PC-3 (cell line): ENCODE measurements around the gene ZNF30.

Experiments used
- EZH2 ChIP-seq: fragments of 300-600 bp; sonication (generic); IDR thresholded peaks from one replicate; pipeline ENCODE4 v1.6.1; 2017; ENCODE audit warnings: antibody characterized with exemption, mild to moderate bottlenecking, low read length; ENCODE audit not compliant: unreplicated experiment
- TF ChIP-seq, protein P1 (sequence below): fragments of 300-600 bp; sonication (generic); conservative IDR thresholded peaks from 2 replicates; pipeline ENCODE4 v1.5.1; 2017; ENCODE audit warnings: antibody characterized with exemption, low read depth, mild to moderate bottlenecking, low read length

DNA sequence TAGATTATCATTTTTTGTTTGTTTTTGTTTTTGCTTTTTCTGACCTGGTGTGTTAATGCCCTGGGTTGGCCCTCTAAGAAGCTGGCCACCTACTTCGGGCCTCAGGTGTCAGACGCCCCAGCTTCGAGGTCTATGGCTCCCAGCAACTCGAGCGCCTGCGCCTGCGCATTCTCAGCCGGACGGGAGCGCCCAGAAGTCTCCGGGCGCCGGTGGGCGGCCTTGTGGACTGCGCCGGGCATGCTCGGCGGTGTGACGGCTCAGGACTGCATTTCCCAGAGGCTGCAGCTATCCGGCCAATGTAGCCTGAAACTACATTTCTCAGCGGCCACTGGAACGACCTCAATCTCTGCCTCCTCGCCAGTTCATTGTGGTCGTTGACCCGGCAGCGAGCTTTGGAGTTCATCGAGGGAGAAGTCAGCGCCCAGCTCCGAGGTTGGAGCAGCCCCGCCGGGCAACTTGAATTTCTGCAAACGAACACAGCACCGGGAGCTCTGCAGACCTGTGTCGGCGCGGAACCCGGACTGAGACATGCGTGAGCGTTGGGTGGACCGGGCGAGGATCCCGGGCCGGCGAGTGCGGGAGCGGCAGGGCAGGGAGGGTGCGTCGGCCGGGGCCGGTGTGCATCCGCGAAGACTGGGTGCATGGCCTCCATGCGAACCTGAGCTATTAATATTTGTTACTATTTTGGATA is at the start of gene ZNF30:
- TF ChIP-seq, protein P1, sequence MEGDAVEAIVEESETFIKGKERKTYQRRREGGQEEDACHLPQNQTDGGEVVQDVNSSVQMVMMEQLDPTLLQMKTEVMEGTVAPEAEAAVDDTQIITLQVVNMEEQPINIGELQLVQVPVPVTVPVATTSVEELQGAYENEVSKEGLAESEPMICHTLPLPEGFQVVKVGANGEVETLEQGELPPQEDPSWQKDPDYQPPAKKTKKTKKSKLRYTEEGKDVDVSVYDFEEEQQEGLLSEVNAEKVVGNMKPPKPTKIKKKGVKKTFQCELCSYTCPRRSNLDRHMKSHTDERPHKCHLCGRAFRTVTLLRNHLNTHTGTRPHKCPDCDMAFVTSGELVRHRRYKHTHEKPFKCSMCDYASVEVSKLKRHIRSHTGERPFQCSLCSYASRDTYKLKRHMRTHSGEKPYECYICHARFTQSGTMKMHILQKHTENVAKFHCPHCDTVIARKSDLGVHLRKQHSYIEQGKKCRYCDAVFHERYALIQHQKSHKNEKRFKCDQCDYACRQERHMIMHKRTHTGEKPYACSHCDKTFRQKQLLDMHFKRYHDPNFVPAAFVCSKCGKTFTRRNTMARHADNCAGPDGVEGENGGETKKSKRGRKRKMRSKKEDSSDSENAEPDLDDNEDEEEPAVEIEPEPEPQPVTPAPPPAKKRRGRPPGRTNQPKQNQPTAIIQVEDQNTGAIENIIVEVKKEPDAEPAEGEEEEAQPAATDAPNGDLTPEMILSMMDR = no peak
- TF ChIP-seq EZH2 = no peak
